Caki2 (cell line): Measurements from ENCODE around the gene MRPL40. TPM values are rescaled to one million over a fixed set of nuclear protein-coding genes. Genes with fewer than 3 reads are reported as not detected.

ENCODE experiments used
- DNase-seq: peaks from one replicate; pipeline ENCODE4 v3.0.0-alpha.2; 2015; ENCODE audit warnings: low read depth
- in situ Hi-C: cut with HindIII; loops from 2 replicates; pipeline ENCODE4 v1.10.0; 2016; ENCODE audit warnings: low sequenced_read_pairs, low pct_unique_long_range_greater_than_20kb, mixed read lengths
- total RNA-seq: library from RNA; depleted of rRNA; stranded (reverse); fragments of >200 nt; shearing (Covaris generic); gene quantifications from 2 replicates; pipeline ENCODE4 v1.2.3, GENCODE V29; 2014; ENCODE audit warnings: low replicate concordance

MRPL40 gene
- total RNA-seq, 1 experiment from 2014 or later: 138 TPM

- in situ Hi-C loops: no loop called here
Observed at GRCh38 chr22:19405133-19405532, 27.2 kb upstream of the MRPL40 start.

GRCh38 chr22:19405652-19406051 lies 26.7 kb upstream of the MRPL40 start:
- in situ Hi-C loops: no loop called here
- DNase-seq: no peak

More at GRCh38 chr22:19405133-19405532, 27.2 kb upstream of the MRPL40 start:
- no peak for DNase-seq

- no peak for DNase-seq
- in situ Hi-C loops: no loop called here
Observed at GRCh38 chr22:19406281-19406811, 26.0 kb upstream of the MRPL40 start.

GRCh38 chr22:19406846-19407245 lies 25.5 kb upstream of the MRPL40 start:
- in situ Hi-C loops: no loop called here
- DNase-seq: no peak

- in situ Hi-C loops: no loop called here
- no peak for DNase-seq
Observed at GRCh38 chr22:19407649-19408606, 24.4 kb upstream of the MRPL40 start.

GRCh38 chr22:19410941-19411689 lies 21.2 kb upstream of the MRPL40 start:
- in situ Hi-C loops: no loop called here
- no peak for DNase-seq

GRCh38 chr22:19411690-19412045 lies 20.7 kb upstream of the MRPL40 start:
- DNase-seq: no peak
- in situ Hi-C loops: no loop called here

- in situ Hi-C loops: no loop called here
Observed at GRCh38 chr22:19412478-19412877, 19.9 kb upstream of the MRPL40 start.

GRCh38 chr22:19412923-19413322 lies 19.4 kb upstream of the MRPL40 start:
- in situ Hi-C loops: no loop called here
- no peak for DNase-seq

More at GRCh38 chr22:19412478-19412877, 19.9 kb upstream of the MRPL40 start:
- no peak for DNase-seq

- no peak for DNase-seq
- in situ Hi-C loops: no loop called here
Observed at GRCh38 chr22:19419086-19419463, 13.3 kb upstream of the MRPL40 start.

- in situ Hi-C loops: no loop called here
- no peak for DNase-seq
Observed at GRCh38 chr22:19419464-19420178, 12.7 kb upstream of the MRPL40 start.

- no peak for DNase-seq
- in situ Hi-C loops: no loop called here
Observed at GRCh38 chr22:19420321-19420720, 12.0 kb upstream of the MRPL40 start.

GRCh38 chr22:19422440-19423301 lies 9.7 kb upstream of the MRPL40 start:
- no peak for DNase-seq
- in situ Hi-C loops: no loop called here

- in situ Hi-C loops: no loop called here
- DNase-seq: no peak
Observed at GRCh38 chr22:19424186-19424500, 8.2 kb upstream of the MRPL40 start.

- in situ Hi-C loops: no loop called here
- peak; percentile 32 for DNase-seq
Observed at GRCh38 chr22:19429950-19430889, 2.1 kb upstream of the MRPL40 start.

- in situ Hi-C loops: no loop called here
- DNase-seq: peak; percentile 51
Observed at GRCh38 chr22:19430890-19431541, 1.3 kb upstream of the MRPL40 start.
